ENCODE data around the gene RPL3.

RPL3 gene

DNA sequence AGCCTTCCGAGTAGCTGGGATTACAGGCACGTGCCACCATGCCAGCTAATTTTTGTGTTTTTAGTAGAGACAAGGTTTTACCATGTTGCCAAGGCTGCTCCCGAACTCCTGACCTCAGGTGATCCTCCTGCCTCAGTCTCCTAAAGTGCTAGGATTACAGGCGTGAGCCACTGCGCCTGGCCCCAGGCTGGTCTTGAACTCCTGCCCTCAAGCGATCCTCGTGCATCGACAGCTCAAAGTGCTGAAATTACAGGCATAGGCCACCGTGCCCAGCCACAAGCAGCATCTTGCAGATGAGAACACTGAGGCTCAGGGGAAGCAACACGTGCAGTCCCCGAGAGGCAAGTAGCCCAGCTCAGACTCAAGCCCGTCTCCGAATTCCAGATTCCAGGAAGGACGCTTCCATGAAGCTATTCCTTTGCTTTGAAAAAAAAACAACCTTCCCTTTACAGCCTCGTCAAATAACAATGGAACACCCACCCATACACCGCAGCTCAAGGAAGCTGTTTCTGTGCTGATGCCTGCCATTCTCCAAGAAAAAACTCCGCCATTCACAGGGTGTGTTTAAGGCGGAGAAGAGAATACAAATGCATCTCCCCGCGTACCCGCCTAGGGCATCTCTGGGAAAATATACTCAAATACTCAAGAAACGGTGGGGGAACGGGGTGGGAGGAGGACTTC, 40.1 kb downstream of the RPL3 start:
- DNase-seq: no peak

DNA sequence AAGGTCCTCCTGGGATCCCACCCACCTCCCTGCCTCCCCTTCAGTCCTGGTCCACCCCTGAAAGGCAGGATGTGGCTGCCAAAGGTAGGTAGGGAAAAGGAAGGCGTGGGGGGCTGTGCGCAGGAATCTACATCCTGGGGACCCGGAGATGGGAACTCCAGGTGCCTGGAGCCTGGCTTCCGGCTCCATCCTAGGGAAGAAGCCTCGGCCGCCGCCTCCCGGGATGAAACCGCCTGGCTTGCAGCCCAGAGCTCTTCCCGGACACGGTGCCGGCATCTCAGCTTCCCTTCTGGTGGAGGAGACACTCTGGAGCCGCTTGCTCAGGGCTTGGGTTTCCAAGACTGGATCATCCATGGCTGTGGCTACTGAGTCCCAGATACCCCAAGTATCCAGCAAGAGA, 41.4 kb downstream of the RPL3 start:
- no peak for DNase-seq

DNA sequence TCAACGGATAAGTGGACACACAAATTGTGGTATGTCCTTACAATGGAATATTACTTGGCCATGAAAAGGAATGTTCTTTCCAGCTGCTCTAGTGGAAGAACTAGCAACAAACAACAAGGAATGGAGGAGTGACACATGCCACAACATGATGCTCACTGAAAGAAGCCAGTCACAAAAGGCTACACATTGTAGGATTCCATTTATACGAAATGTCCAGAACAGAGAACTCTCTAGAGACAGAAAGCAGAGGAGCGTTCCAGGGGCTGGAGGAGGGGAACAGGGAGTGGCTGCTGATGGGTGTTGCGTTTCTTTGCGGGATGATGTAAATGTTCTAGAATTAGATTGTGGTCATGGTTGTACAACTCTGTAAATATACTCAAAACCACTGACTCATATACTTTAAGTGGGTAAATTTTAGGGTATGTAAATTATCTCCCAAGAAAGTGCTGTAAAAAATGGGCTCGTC, 42.2 kb downstream of the RPL3 start:
- no peak for DNase-seq

DNA sequence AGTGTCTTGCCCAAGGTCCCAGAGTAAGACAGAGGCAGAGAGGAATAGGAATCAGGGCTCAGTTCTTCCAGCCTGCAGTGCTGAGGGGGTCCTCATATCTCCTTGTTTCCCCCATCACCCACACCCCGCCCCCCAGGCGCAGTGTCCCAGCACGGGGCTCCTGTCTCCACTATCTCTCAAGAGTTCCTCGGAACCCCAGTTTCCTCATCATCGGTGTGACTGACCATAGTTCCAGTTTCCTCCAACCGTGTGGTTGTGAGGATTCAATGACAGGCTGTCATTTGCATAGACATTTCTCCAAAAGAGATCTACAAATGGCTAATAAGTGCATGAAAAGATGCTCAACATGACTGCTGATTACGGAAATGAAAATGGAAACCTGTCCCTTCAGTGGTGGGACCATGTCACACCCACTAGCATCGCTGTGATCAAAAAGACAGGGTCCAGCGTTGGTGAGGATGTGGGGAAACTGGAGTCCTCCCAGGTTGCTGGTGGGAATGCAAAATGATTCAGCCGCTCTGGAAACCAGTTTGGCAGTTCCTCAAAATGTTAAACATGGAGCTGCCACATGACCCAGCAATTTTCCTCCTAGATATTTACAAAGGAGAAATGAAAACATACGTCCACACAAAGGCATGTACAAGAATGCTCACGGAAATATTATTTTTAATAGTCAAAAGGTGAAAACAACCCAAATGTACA, 42.8 kb downstream of the RPL3 start:
- no peak for DNase-seq

DNA sequence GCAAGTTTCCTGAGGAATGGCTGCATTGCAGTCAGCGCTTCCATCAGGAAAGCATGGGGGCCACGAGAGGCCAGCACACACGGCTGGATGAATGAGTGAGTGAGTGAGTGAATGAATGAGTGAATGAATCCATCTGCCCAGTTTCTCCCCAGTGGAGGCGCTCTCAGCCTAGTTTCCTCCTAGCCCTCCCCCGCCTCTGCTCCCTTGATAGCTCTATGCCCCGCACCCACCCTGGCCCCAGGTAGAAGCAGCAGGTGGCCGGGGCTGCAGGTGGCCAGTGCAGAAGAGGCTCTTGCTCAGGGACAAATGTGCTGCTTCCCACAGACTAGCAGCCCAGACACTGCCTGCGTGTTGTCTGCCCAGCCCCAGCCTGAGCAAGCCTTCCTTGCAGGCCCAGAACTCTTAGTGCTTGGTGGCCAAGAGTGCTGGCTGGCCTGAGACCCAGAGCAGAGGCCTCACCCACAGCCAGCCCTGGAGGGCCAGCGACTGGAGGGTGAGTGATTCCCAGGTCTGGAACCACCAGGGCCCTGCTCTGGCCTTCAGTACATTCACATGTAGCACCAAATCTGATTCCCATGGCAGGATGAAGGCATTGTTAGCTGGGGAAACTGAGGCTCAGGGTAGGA, 43.5 kb downstream of the RPL3 start:
- DNase-seq: no peak

DNA sequence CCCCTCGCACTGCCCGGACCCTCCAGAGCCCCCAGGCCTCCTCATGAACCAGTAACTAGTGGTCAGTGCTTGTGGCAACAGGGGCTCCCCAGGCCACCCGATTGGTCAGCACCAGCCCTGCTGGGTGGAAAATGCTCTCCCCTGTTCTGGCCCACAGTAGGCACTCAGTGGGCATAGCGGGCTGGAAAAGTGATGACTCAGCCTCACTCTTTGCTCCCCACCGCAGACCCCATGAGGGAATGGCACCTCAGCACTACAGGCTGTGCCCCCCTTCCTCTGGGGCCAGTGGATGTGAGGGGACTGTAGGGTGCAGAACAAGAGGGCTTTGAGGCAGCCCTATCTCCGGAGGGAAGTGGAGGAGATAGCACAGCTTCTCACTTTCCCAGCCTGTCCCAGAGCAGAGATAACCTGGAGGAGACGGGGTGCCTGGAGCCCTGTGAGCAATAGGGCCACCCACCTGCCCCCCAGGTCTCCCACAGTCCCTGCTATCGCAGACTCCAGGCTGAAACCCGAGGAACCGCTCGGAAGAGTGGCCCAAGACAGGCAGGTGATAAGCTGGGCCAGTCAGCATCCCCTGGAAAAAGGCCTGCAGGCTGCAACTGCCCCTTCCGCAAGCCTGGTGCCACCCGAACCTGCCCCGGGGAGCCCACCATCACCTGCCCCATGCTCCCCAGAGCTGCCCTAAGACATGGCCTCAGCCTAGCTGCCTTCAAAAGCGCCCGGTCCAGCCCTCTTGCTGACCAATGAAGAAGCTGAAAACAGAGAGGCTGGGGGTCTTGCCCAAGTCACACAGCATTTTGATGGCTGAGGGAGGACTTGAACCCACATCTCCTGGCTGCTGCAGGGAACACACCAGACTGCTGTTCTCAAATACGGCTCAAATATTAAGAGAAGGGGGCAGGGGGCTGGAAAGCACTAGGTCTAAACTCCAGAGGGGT, 45.2 kb downstream of the RPL3 start:
- DNase-seq: no peak

DNA sequence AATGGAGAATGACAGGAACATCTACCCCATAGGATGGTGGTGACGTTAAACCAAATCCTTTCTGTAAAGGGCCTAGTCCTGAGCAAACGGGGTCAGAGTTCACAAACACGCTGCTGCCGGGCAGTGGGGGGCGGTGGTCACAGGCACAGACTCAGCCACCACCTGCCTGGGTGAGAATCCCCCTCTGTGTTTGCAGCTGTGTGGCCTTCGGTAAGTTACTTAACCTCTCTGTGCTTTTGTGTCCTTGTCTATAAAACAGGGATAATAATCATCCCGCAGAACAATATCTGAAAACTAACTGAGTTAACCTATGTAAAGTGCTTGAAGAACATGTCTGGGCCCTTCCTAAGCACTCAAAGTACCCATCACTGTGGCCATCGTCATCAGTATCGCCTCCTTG, 48.6 kb downstream of the RPL3 start:
- DNase-seq: no peak

DNA sequence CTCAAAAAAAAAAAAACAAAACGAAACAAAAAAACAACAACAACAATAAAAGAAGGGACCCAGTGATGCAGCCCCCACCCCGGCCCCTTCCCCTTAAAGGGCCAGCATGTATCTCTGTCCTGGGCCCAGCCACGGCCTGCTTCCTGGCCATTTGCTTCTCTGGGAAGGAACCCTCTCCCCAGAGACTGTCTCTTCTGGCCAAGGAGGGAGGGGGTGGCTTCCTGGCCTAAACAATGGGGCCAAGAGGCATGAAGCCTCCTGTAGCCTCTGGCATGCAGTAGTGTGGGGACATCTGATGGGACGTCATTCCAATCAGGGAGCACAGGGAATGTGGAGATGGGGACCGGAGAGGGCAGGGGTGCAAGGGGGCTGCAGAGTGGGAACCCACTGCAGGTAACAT, 49.1 kb downstream of the RPL3 start:
- no peak for DNase-seq

DNA sequence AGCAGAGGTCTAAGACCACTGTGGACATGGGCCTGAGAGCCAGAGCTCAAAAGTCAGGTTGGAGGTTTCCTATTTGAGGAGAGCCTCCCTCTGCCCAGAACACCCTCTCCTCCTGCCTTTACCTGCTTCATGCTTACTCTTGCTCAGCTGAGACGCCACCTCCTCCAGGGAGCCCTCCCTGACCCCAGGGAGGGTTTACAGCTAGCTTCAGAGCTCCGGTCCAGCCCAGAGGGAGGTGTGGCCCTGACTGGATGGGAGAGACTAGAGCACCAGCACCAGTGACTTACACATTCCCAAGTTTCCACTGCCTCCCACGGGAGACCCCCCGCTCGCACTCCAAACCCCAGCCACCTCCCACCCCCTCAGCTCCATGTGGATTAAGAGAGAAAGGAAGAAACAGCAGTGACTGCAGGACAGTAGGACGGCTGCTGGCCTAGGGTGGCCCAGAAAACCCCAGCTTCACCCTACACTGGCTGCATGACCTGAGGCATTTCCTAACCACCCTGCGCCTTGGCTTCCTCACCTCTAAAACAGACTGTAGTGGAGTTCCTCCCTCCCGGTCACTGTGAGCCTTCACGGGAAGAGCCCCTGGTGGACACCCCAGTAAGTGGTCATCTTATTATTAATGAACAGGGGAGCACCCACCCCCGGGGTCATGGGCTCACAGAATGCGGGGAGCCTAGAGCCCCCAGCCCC, 50.2 kb downstream of the RPL3 start:
- no peak for DNase-seq

DNA sequence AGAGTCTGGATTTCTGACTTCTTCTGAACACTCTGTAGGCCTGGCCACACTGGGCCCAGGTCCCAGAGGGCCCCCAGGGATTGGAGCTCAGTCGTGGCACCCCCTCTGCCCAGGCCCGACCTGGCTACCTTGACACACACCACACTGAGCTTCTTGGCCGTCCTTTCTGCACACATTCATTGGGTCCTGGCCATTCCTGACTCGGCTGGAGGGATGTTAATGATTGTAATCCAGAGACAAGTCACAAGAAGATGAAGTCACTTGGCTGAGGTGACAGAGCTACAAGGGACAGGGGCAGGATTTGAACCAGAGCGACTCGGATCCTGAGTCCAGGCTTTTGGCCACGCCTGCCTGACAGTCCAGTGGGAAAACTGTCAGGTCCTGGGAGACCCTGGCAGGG, 50.8 kb downstream of the RPL3 start:
- DNase-seq: no peak

DNA sequence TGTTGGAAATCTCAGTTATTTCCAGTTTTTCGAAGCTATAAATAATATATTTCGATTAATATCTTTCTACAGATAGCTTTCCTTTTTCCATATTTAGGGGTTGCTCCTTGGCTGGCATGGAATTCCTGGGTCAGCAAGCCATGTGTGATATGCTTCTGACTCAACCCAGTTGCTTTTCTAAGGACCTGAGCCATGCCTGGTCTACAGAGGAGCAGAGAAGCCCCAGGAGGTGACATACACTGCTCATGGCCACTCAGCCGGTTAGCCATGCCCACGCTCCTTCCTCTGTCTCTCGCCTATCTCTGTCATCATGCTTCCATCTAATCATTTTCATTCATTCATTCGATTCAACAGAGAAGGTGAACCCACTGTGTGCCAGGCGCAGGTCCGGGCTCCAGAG, 51.4 kb downstream of the RPL3 start:
- DNase-seq: no peak

DNA sequence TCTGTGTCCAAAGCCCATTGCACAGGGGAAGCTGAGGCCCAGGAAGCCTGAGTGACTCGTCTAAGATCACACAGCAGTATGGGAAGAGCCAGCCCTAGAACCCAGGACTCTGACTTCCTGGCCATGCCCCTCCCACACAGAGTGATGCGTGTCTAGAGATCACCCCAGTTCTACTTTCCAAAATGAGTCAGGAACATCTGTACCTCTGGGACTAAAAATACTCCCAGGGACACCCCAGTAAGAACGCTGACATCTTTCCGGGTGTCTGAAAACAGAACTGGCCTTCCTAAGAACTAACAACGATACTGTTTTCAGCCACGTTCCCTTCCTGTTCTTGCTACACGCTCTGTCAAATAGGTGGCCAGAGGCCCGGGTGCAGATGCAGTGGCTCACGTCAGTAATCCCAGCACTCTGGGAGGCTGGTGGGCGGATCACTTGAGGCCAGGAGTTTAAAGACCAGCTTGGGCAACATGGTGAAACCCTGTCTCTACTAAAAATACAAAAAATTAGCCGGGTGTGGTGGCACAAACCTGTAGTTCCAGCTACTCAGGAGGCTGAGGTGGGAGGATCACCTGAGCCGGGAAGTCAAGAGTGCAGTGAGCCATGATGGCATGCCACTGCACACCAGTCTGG, 52.9 kb downstream of the RPL3 start:
- no peak for DNase-seq

DNA sequence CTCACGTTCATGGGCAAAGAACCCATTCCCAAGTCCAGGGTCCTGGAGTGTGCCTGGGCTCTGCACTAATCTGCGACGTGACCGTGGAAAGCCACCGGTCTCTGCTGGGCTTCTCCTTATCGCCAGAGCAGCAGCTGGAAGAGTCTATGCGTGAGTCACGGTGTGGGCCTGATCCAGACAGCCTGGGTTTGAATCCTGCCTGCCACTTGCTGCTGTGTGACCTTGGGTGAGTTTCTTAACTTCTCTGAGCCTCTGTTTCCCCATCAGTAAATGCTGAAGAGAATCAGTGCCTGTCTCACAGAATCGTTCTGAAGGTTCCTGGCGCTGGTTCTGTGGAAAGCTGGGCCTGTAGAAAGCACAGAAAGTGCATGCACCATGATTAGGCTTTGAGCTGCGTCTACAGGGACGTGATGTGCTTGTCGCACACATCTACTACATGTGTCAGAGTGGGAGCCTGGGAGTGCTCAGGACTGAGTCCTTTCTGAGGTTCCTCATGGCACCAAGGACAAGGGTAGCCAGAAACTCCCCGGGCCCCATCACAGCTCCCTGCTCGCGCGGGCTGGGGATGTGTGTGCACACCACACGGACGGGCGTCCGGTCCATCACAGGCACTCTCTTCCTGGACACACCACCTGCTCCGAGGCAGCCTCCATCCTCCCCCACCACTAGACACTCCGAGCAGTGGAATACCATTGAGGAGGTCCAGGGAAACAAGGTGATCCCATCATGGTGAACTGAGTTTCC, 54.1 kb downstream of the RPL3 start:
- no peak for DNase-seq

DNA sequence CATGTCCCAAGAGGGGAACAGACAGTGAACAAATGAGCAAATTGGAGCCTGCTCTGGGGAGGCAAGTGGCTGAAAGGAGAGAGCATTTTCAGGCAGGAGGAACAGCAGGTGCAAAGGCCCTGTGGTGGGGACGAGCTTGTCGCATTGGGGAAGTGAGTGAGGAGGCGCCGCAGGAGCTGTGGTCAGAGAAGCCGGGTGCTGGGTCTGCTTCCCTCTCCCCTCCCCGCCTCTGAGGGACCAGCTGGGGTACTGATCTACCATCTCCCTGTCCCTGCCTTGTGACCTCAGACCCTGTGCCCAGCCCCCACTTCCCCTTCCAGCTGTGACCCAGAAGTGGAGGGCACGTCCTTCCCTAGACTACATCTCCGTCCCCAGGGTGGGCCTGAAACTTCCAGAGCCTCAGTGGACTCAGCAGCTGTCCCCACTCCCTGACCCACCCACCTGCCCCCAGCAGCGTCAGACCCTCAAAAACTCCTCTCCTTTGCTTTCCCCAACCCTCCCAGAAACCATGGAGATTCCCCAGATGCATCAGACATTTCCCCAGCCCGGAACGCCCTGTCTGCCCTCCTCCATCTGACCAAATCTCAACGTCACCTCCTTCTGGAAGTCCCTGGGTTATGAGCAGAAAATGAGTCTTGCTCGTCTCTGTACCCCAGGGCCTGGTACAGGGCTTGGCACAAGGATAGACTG, 54.9 kb downstream of the RPL3 start:
- no peak for DNase-seq

DNA sequence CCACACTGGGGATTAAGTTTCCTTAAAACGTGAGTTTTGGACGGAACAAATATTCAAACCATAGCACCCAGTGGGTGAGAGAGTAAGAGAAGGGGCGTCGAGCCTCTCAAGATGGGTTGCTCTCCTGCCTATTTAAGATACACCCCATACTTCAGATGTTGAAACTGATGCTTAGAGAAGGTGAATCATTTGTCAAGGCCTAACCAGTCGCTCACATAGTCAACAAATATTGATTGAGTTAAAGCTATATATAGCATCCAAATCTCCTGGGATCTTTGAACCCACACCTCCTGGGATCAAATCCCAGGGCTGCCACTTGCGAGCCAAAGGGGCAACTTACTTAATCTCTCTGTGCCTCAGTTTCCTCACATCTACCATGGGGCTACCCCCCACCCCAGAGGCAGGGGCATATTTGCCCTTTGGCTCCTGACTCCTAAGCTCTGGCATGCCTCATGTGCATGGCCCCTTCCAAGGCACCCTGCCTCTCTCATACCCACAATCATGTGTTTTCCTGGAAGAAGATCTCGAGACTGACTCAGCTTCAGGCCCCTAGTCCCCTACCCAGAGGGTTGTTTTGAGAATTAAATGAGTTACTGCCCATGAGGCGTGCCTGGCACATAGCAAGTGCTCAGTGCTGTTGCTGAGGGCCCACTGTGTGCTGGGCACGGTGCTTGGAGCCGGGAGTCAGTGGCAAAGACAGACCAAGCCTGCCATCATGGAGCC, 55.6 kb downstream of the RPL3 start:
- DNase-seq: no peak
